ENCODE results near the gene MPV17L.
"Not testable (repeated sequence)": the region's sequence is repeated elsewhere in the genome, so short reads cannot be mapped to it uniquely, and the experiment has no call there.

The MPV17L gene

DNA sequence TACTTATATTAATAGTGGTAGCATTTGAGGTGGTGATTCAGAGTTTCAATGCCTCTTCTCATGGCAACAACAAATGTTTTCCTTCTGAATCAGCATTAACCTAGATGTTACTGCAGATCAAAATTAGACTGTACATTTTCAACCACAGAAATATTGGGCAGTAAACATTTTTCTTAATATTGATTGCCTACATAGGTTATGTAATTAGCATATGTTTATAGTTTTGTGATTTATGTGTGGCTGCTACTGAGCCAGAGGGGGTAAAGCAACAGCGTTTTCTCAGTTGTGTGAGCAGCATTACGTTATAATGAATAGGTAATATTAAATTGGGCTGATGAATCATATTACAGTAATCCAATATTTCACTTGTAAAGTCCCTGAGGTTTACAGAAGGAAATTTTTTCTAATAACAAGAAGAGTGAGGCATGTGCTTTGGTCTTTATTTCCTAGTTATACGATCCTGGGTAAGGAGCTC lies 20.0 kb downstream of the MPV17L start:
- H3K4me3 ChIP-seq (ENCODE audit: low read depth, low read length) = no peak overlapping the region
- no peak for DNase-seq (ENCODE audit: low read depth)
- TF ChIP-seq, protein P1, sequence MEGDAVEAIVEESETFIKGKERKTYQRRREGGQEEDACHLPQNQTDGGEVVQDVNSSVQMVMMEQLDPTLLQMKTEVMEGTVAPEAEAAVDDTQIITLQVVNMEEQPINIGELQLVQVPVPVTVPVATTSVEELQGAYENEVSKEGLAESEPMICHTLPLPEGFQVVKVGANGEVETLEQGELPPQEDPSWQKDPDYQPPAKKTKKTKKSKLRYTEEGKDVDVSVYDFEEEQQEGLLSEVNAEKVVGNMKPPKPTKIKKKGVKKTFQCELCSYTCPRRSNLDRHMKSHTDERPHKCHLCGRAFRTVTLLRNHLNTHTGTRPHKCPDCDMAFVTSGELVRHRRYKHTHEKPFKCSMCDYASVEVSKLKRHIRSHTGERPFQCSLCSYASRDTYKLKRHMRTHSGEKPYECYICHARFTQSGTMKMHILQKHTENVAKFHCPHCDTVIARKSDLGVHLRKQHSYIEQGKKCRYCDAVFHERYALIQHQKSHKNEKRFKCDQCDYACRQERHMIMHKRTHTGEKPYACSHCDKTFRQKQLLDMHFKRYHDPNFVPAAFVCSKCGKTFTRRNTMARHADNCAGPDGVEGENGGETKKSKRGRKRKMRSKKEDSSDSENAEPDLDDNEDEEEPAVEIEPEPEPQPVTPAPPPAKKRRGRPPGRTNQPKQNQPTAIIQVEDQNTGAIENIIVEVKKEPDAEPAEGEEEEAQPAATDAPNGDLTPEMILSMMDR (IDR thresholded peaks at IDR 0.05; ENCODE audit: low read depth, low read length, missing control alignments) = no peak

DNA sequence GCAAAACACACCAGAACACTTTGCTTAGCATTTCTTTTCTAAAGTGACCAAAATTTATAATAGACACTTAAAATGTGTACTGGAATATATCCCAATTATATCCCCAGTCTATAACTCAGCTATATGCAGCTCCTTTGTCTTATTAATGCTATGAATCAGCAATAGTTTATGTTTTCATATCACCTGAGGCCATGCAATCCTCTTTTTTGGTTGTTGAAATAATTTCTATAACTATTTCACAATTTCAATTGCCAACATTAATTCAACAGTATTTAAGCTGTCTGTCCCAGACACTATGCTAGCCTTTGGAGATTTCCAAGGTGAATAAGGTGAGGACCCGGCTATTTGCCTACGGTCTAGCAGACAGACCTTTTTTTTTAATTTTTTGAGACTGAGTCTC lies 21.6 kb downstream of the MPV17L start:
- no peak overlapping the region for H3K4me3 ChIP-seq (ENCODE audit: low read depth, low read length)
- DNase-seq (ENCODE audit: low read depth) = no peak
- TF ChIP-seq, protein P1 (IDR thresholded peaks at IDR 0.05; ENCODE audit: low read depth, low read length, missing control alignments) = no peak

DNA sequence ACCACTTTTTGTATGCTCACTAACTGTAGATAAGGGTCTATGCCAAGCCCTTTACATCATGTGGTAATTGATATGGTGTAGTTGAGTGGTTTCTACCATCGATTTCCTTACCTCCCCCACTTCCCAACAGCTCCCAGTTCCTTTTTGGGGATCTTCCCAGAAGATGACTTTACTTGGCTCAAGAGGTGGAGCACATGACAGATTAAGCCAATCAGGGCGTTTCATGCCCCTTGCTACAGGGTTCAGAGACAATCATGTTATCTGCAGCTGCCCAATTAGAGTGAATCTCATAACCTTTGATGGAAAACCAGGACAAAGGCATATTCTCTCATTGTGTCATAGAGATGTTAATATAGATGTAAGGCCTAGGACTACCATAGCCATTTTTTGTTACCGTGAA lies 22.7 kb downstream of the MPV17L start:
- no peak for DNase-seq (ENCODE audit: low read depth)

DNA sequence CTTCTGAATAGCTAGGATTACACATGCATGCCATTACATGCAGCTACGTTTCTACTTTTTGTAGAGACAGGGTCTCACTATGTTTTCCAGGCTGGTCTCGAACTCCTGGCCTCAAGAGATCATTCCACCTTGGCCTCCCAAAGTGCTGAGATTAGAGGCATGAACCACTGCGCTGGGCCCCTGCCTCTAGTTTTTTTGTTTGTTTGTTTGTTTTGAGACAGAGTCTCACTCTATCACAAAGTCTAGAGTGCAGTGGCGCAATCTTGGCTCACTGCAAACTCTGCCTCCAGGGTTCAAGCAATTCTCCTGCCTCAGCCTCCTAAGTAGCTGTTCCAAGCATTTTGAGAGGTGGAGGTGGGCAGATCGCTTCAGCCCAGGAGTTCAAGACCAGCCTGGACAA lies 26.1 kb downstream of the MPV17L start:
- not testable (repeated sequence) for H3K4me3 ChIP-seq (ENCODE audit: low read depth, low read length); DNase-seq (ENCODE audit: low read depth)

More for the DNA sequence above, 22.7 kb downstream of the MPV17L start:
- no peak overlapping the region for H3K4me3 ChIP-seq (ENCODE audit: low read depth, low read length)
- TF ChIP-seq, protein P1 (IDR thresholded peaks at IDR 0.05; ENCODE audit: low read depth, low read length, missing control alignments) = no peak

DNA sequence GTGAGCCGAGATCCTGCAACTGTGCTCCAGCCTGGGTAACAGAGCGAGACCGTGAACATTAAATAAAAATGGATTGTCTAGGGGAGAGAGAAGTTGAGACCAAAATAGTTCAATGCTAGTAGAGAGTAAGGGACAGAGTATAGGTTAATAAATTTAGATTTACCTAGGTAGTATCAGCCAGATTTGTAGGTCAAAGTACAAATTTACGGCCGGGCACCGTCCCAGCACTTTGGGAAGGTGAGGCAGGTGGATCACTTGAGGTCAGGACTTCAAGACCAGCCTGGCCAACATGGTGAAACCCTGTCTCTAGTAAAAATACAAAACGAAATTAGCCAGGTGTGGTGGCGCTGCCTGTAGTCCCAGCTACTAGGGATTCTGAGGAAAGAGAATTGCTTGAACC lies 26.7 kb downstream of the MPV17L start:
- DNase-seq (ENCODE audit: low read depth) = no peak
- TF ChIP-seq, protein P1 (IDR thresholded peaks at IDR 0.05; ENCODE audit: low read depth, low read length, missing control alignments) = no peak
- no peak overlapping the region for H3K4me3 ChIP-seq (ENCODE audit: low read depth, low read length)

DNA sequence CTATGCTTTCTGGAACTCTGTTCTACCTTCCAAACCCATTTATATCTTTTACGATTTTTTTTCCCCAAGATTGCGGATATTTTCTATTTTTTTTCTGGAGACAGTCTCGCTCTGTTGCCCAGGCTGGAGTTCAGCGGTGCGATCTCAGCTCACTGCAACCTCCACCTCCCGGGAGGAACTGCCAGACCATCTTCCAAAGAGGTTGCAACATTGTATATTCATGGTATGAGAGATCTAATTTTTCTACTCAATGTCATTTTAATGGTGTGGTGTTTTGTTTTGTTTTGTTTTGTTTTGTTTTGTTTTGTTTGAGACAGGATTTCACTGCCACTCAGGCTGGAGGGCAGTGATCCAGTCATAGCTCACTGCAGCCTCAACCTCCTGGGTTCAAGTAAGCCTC lies 30.3 kb downstream of the MPV17L start:
- TF ChIP-seq, protein P1 (IDR thresholded peaks at IDR 0.05; ENCODE audit: low read depth, low read length, missing control alignments) = no peak
- no peak for DNase-seq (ENCODE audit: low read depth)
- H3K4me3 ChIP-seq (ENCODE audit: low read depth, low read length) = no peak overlapping the region

DNA sequence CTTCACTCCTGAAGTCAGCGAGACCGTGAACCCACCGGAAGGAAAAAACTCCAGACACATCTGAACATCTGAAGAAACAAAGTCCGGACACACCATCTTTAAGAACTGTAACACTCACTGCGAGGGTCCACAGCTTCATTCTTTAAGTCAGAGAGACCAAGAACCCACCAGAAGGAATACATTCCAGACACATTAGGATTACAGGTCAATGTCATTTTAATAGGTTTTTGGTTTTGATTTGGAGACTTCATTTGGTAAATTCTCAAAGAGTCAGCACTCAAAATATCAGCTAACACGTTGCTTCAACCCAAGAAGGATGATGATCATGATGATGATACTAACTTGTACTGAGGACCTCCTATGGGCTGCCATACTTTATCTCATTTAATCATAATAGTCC lies 31.2 kb downstream of the MPV17L start:
- DNase-seq (ENCODE audit: low read depth) = no peak
- TF ChIP-seq, protein P1 (IDR thresholded peaks at IDR 0.05; ENCODE audit: low read depth, low read length, missing control alignments) = no peak
- H3K4me3 ChIP-seq (ENCODE audit: low read depth, low read length) = no peak overlapping the region
